ENCODE results near the gene XAGE2. TPM values are rescaled to one million over a fixed set of nuclear protein-coding genes. Genes with fewer than 3 reads are reported as not detected.

XAGE2 gene
- total and polyA plus RNA-seq, 4 experiments from 2014 or later = not detected

- peaks cover 0 to 1% of the 10 kb centered on the region in 2 donors for H3K27me3 Mint-ChIP-seq
- no peak overlapping the region for H3K4me3 ChIP-seq (ENCODE audit: low read length in 2 of 2)
- H3K27ac Mint-ChIP-seq = no peak overlapping the region
- no peaks in the 10 kb centered on the region for H3K36me3 Mint-ChIP-seq
- DNase-seq = no peak
- H3K4me1 Mint-ChIP-seq = no peaks in the 10 kb centered on the region
- H3K4me3 Mint-ChIP-seq = no peak overlapping the region
- H3K4me1 ChIP-seq (ENCODE audit: insufficient read depth, low read length) = no peaks in the 10 kb centered on the region
- H3K27ac ChIP-seq (ENCODE audit: low read depth, low read length) = no peak overlapping the region
- no peaks in the 10 kb centered on the region for H3K36me3 ChIP-seq (ENCODE audit: insufficient read depth, low read length)
- H3K9me3 ChIP-seq (ENCODE audit: control insufficient read depth in 1 of 2, low read length in 2 of 2) = no peaks in the 10 kb centered on the region
- POLR2A ChIA-PET (ENCODE audit: partially characterized antibody) = no interaction called here
- H3K27me3 ChIP-seq (ENCODE audit: insufficient read depth, low read length) = no peaks in the 10 kb centered on the region
- intact Hi-C loops (cut with micrococcal nuclease) = no loop called here
- no peaks in the 10 kb centered on the region for H3K9me3 Mint-ChIP-seq
- CTCF ChIA-PET (ENCODE audit: partially characterized antibody) = interaction anchor here (0.7 kb wide), 1 partner anchor 1679 kb away, joined by 5 read pairs; no protein-coding TSS in a partner anchor
These were observed 16.3 kb upstream of the XAGE2 start for GRCh38 chrX:52352551-52352950.

DNA sequence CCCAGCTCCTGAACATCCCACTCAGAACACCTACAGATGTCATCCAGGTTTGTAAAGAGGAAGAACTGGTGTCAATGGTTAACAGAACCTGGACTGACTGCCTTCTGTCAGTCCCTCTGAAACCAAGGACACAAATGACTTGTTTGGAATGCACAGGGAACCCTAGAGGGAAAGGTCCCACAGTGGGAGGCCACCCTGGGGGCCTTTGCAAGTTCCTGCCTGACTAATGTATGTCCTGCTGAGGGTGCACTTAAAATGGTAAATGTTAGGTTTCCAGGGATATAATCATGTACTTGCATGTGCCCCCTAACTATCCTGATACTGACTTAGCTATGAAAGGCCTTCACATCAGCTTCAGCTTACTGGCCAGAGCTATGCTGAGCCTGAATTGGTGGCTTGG, 15.0 kb upstream of the XAGE2 start:
- H3K27me3 Mint-ChIP-seq = peaks cover 0 to 1% of the 10 kb centered on the region in 2 donors
- no peaks in the 10 kb centered on the region for H3K36me3 ChIP-seq (ENCODE audit: insufficient read depth, low read length)
- no peaks in the 10 kb centered on the region for H3K9me3 ChIP-seq (ENCODE audit: control insufficient read depth in 1 of 2, low read length in 2 of 2)
- H3K9me3 Mint-ChIP-seq = no peaks in the 10 kb centered on the region
- H3K27ac Mint-ChIP-seq = no peak overlapping the region
- POLR2A ChIA-PET (ENCODE audit: partially characterized antibody) = no interaction called here
- H3K27ac ChIP-seq (ENCODE audit: low read depth, low read length) = no peak overlapping the region
- DNase-seq = no peak
- no peaks in the 10 kb centered on the region for H3K27me3 ChIP-seq (ENCODE audit: insufficient read depth, low read length)
- no peak overlapping the region for H3K4me3 Mint-ChIP-seq
- no peaks in the 10 kb centered on the region for H3K4me1 Mint-ChIP-seq
- CTCF ChIA-PET (ENCODE audit: partially characterized antibody) = no interaction called here
- H3K4me1 ChIP-seq (ENCODE audit: insufficient read depth, low read length) = no peaks in the 10 kb centered on the region
- no peaks in the 10 kb centered on the region for H3K36me3 Mint-ChIP-seq
- H3K4me3 ChIP-seq (ENCODE audit: low read length in 2 of 2) = no peak overlapping the region
- intact Hi-C loops (cut with micrococcal nuclease) = no loop called here

GRCh38 chrX:52355108-52355507, 13.7 kb upstream of the XAGE2 start:
- Mint-ChIP-seq H3K4me3 (no peak overlapping the region), H3K27me3 (peaks cover 3 to 5% of the 10 kb centered on the region in 2 donors), H3K36me3 (no peaks in the 10 kb centered on the region), H3K4me1 (no peaks in the 10 kb centered on the region), H3K9me3 (no peaks in the 10 kb centered on the region), H3K27ac (no peak overlapping the region)
- Histone ChIP-seq H3K4me3 (ENCODE audit: low read length in 2 of 2) (no peak overlapping the region), H3K9me3 (ENCODE audit: control insufficient read depth in 1 of 2, low read length in 2 of 2) (no peaks in the 10 kb centered on the region), H3K4me1 (ENCODE audit: insufficient read depth, low read length) (no peaks in the 10 kb centered on the region), H3K36me3 (ENCODE audit: insufficient read depth, low read length) (no peaks in the 10 kb centered on the region), H3K27ac (ENCODE audit: low read depth, low read length) (no peak overlapping the region), H3K27me3 (ENCODE audit: insufficient read depth, low read length) (no peaks in the 10 kb centered on the region)
- no peak for DNase-seq
- ChIA-PET POLR2A (ENCODE audit: partially characterized antibody) (no interaction called here), CTCF (ENCODE audit: partially characterized antibody) (no interaction called here)
- intact Hi-C loops (cut with micrococcal nuclease) = no loop called here

GRCh38 chrX:52359614-52360232, 9.1 kb upstream of the XAGE2 start:
- Histone ChIP-seq H3K27me3 (ENCODE audit: insufficient read depth, low read length) (no peaks in the 10 kb centered on the region), H3K9me3 (ENCODE audit: control insufficient read depth in 1 of 2, low read length in 2 of 2) (no peaks in the 10 kb centered on the region), H3K4me3 (ENCODE audit: low read length in 2 of 2) (no peak overlapping the region), H3K36me3 (ENCODE audit: insufficient read depth, low read length) (no peaks in the 10 kb centered on the region), H3K27ac (ENCODE audit: low read depth, low read length) (no peak overlapping the region), H3K4me1 (ENCODE audit: insufficient read depth, low read length) (no peaks in the 10 kb centered on the region)
- Mint-ChIP-seq H3K9me3 (no peaks in the 10 kb centered on the region), H3K27me3 (peaks cover 5% of the 10 kb centered on the region in 2 donors), H3K4me3 (no peak overlapping the region), H3K27ac (no peak overlapping the region), H3K4me1 (no peaks in the 10 kb centered on the region), H3K36me3 (no peaks in the 10 kb centered on the region)
- intact Hi-C loops (cut with micrococcal nuclease) = no loop called here
- CTCF ChIA-PET (ENCODE audit: partially characterized antibody) = no interaction called here
- DNase-seq = no peak
- POLR2A ChIA-PET (ENCODE audit: partially characterized antibody) = no interaction called here

GRCh38 chrX:52361941-52362340, 6.9 kb upstream of the XAGE2 start:
- no peaks in the 10 kb centered on the region for H3K4me1 Mint-ChIP-seq
- Histone ChIP-seq H3K4me3 (ENCODE audit: low read length in 2 of 2) (no peak overlapping the region), H3K27me3 (ENCODE audit: insufficient read depth, low read length) (no peaks in the 10 kb centered on the region), H3K27ac (ENCODE audit: low read depth, low read length) (no peak overlapping the region), H3K9me3 (ENCODE audit: control insufficient read depth in 1 of 2, low read length in 2 of 2) (no peaks in the 10 kb centered on the region), H3K36me3 (ENCODE audit: insufficient read depth, low read length) (no peaks in the 10 kb centered on the region), H3K4me1 (ENCODE audit: insufficient read depth, low read length) (no peaks in the 10 kb centered on the region)
- no peak overlapping the region for H3K4me3 Mint-ChIP-seq
- ChIA-PET CTCF (ENCODE audit: partially characterized antibody) (no interaction called here), POLR2A (ENCODE audit: partially characterized antibody) (no interaction called here)
- no peaks in the 10 kb centered on the region for H3K36me3 Mint-ChIP-seq
- H3K9me3 Mint-ChIP-seq = no peaks in the 10 kb centered on the region
- intact Hi-C loops (cut with micrococcal nuclease) = no loop called here
- H3K27me3 Mint-ChIP-seq = peaks cover 5 to 6% of the 10 kb centered on the region in 2 donors
- no peak overlapping the region for H3K27ac Mint-ChIP-seq
- DNase-seq = no peak

GRCh38 chrX:52363247-52363883, 5.5 kb upstream of the XAGE2 start:
- no peak overlapping the region for H3K27ac Mint-ChIP-seq
- H3K4me1 Mint-ChIP-seq = no peaks in the 10 kb centered on the region
- ChIA-PET POLR2A (ENCODE audit: partially characterized antibody) (no interaction called here), CTCF (ENCODE audit: partially characterized antibody) (no interaction called here)
- H3K4me3 Mint-ChIP-seq = no peak overlapping the region
- H3K27me3 Mint-ChIP-seq = peaks cover 5 to 6% of the 10 kb centered on the region in 2 donors
- H3K9me3 ChIP-seq (ENCODE audit: control insufficient read depth in 1 of 2, low read length in 2 of 2) = no peaks in the 10 kb centered on the region
- no peaks in the 10 kb centered on the region for H3K9me3 Mint-ChIP-seq
- DNase-seq = no peak
- H3K27me3 ChIP-seq (ENCODE audit: insufficient read depth, low read length) = no peaks in the 10 kb centered on the region
- H3K27ac ChIP-seq (ENCODE audit: low read depth, low read length) = no peak overlapping the region
- H3K36me3 Mint-ChIP-seq = no peaks in the 10 kb centered on the region
- H3K4me3 ChIP-seq (ENCODE audit: low read length in 2 of 2) = no peak overlapping the region
- intact Hi-C loops (cut with micrococcal nuclease) = no loop called here
- no peaks in the 10 kb centered on the region for H3K36me3 ChIP-seq (ENCODE audit: insufficient read depth, low read length)
- no peaks in the 10 kb centered on the region for H3K4me1 ChIP-seq (ENCODE audit: insufficient read depth, low read length)

GRCh38 chrX:52378870-52379269, 10.0 kb downstream of the XAGE2 start:
- Histone ChIP-seq H3K27me3 (ENCODE audit: insufficient read depth, low read length) (no peaks in the 10 kb centered on the region), H3K27ac (ENCODE audit: low read depth, low read length) (no peak overlapping the region), H3K4me1 (ENCODE audit: insufficient read depth, low read length) (no peaks in the 10 kb centered on the region), H3K4me3 (ENCODE audit: low read length in 2 of 2) (no peak overlapping the region), H3K9me3 (ENCODE audit: control insufficient read depth in 1 of 2, low read length in 2 of 2) (no peaks in the 10 kb centered on the region), H3K36me3 (ENCODE audit: insufficient read depth, low read length) (no peaks in the 10 kb centered on the region)
- POLR2A ChIA-PET (ENCODE audit: partially characterized antibody) = no interaction called here
- no peaks in the 10 kb centered on the region for H3K9me3 Mint-ChIP-seq
- intact Hi-C loops (cut with micrococcal nuclease) = no loop called here
- CTCF ChIA-PET (ENCODE audit: partially characterized antibody) = no interaction called here
- H3K4me3 Mint-ChIP-seq = no peak overlapping the region
- peaks cover 2 to 8% of the 10 kb centered on the region in 2 donors for H3K27me3 Mint-ChIP-seq
- H3K4me1 Mint-ChIP-seq = no peaks in the 10 kb centered on the region
- no peak overlapping the region for H3K27ac Mint-ChIP-seq
- H3K36me3 Mint-ChIP-seq = no peaks in the 10 kb centered on the region
- no peak for DNase-seq
